HG03565 (cell line): ENCODE results near the gene PTPRD.
"Not testable (repeated sequence)": the region's sequence is repeated elsewhere in the genome, so short reads cannot be mapped to it uniquely, and the experiment has no call there.

Experiments
- ATAC-seq: cut with Tn5 transposase; IDR thresholded peaks from one replicate; pipeline ENCODE4 v1.9.1; 2021; ENCODE audit warnings: mild to moderate bottlenecking, moderate library complexity; ENCODE audit not compliant: unreplicated experiment

PTPRD gene

GRCh38 chr9:9998491-9999287 is 614.1 kb downstream of the PTPRD start:
- ATAC-seq = no peak

DNA sequence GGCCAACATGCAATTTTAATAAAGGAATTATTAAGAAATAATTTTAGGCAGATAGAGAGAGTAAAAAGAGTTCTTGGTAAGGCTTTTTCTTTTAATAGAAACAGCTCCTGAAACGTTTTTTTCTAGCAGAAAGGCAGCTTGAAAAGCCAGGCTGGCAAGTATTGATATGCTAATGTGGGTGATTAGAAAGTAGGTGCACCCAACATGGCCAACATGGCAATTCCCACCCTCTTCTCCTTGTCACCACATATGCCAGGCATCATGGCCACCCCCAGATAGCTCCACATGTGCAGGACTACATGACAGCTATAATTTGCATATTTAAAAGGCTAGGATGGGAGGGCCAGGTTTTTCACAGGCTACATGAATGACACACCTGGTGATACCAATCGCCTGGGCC is 615.2 kb downstream of the PTPRD start:
- ATAC-seq = no peak

- no peak for ATAC-seq
Observed at GRCh38 chr9:9996259-9996658, 616.5 kb downstream of the PTPRD start.

GRCh38 chr9:9992936-9993335 is 619.9 kb downstream of the PTPRD start:
- no peak for ATAC-seq

GRCh38 chr9:9973062-9973461 is 639.7 kb downstream of the PTPRD start:
- ATAC-seq = no peak

DNA sequence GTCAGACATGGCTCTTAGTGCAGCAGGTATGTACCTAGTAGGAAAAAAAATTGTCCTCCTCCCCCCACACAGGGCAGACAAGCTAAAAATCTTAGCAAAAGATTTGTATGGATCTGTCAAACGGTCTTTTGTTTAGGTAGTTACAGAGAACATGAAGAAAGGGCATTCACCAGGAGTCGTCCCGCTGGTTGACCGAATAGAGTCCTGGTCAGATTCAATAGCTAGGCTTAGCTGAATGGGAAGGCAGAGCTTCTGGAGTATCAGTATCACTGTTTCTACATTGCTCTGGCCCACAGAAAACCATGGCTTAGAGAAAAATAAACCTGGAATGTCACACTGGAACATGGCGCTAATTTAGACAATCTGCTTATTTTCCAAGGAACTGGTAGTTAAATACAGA is 642.3 kb downstream of the PTPRD start:
- no peak for ATAC-seq

DNA sequence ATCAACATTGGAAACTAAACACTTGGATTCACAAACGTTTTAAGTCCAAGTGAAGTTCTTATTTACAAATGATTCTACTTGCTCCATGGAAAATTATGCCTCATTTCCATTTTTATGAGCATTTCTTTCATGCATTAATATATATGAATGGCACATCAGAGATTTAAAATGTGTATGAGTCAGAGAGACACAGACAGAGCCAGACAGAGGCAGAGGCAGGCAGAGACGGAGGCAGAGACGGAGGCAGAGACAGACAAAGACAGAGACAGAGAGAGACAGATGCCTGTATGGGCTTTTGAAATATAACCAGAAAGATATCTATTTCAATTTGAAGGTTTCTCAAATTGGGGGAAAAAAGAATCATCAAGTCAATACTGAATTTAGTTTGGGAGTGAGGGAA is 649.0 kb downstream of the PTPRD start:
- ATAC-seq = no peak

GRCh38 chr9:9961934-9962333 is 650.9 kb downstream of the PTPRD start:
- ATAC-seq = no peak

- no peak for ATAC-seq
Observed at GRCh38 chr9:9961487-9961886, 651.3 kb downstream of the PTPRD start.

GRCh38 chr9:9951556-9952160 is 661.1 kb downstream of the PTPRD start:
- ATAC-seq = no peak

DNA sequence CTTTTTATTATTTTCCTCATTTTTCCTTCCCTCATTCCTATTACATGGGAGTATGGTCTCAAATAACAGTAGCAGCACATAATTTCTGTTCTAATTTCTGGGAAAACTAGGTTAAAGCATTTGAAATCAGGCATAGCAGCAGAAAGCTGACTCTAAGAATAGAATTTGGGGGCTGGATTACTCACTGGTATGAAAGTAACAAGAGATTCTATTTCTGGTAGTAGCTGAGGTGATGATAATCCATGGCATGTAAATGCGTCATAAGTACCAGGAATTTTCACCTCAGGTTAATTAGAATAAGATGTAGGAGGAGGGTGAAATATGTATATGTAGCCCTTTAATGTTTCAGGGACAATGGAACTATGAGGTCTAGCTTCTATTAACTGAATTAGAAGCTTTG is 662.0 kb downstream of the PTPRD start:
- no peak for ATAC-seq

GRCh38 chr9:9949978-9950377 is 662.8 kb downstream of the PTPRD start:
- ATAC-seq = no peak

DNA sequence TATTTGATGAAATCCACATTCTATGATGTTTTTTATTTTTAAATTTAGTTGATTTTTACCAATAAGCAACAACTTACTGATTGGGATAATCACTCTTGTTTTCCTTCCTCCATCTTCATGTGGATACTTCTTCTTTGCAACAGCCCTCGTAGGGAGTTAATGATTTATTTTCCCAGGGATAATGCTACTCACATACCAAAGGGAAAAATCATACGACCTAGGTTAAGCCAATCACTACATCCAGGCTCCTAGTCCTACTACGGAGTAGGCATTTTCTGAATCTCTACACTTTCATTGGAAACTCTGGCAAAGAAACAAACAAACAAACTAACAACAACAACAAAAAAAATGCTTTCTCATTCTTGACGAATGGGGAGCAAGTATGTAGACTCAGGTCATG is 663.4 kb downstream of the PTPRD start:
- no peak for ATAC-seq

DNA sequence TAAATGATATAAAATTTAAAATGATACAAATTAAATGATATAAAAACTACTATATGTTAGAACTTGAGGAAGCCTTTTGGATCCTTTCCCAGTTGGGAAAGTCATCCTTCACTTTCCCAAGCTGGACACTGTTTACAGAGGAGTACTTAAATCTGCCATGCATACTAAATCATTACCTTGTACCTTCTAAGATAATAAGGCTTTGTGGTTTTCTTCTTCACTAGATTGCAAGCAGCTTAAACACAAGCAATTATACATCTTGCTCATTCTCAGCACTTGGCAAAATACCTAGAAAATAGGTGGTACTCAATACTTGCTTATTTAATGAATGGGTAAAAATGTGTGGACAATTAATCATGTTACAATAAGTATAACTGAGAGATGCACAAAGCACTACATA is 666.8 kb downstream of the PTPRD start:
- ATAC-seq = no peak

DNA sequence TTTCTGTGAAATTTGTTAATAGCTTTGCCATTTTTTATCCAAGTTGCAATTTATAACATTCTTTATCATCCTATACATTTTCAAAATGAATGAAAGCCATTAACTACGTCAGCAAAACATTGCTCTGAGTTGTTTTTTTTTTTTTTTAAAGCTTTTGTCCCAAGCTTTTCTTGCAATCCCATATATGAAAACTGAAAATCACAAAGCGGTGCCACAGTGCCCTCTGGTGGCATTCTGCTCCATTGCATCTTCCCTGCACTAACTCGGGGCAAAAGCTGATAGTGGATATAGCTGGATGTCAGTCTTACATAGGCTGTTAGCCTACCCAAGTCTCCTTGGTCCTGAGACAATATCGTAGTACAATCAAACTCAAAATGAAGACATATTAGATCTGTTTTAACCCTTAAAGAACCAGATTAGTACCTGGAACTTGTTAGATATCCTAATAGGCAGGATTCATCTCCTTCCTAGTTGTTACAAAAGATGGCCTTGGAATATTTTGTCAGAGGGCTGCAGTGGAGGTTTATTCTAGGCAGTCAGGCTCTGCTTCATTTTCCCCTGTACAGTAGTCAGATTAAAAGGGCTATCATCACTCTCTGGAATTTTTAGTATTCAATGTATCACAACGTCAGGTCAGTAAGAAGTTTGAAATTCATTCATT is 669.9 kb downstream of the PTPRD start:
- ATAC-seq = peak; percentile 85

DNA sequence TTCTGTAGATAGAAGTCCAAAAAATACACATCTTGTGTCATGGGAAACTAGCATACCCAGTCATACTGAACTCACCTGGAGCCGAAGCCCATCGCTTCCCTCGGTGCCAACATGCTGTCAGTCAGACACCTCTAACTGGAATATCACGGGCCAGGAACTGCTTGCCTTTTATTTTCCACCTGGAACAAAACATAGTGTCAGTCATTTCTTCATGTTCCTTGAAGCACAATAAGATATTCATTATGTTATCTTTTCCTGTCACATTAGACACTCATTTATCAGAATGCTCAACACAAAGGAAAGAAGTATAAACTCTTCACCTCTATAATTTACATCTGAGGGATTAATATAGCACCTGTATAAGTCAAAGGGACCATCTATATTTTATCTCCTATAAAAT is 674.4 kb downstream of the PTPRD start:
- ATAC-seq = no peak

GRCh38 chr9:9931464-9931863 is 681.3 kb downstream of the PTPRD start:
- ATAC-seq = not testable (repeated sequence)

DNA sequence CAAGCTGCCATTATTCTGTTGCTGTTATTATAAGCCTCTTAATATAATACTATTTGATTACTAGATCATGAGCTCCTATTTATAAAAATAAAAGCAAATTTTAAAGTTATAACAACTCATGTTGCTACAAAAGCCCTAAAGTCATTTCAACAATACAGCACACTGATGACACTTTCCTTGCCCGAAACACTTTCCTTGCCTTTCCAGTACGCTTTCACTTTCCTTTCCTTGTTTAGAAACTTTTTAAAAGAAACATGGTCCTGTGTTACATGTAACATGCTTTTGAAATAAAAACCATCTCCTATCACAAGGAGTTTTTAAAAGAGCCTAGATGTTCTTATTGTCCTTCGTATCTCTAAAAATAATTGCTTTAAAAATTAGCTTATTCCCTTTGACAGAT is 688.4 kb downstream of the PTPRD start:
- ATAC-seq = peak; percentile 84

DNA sequence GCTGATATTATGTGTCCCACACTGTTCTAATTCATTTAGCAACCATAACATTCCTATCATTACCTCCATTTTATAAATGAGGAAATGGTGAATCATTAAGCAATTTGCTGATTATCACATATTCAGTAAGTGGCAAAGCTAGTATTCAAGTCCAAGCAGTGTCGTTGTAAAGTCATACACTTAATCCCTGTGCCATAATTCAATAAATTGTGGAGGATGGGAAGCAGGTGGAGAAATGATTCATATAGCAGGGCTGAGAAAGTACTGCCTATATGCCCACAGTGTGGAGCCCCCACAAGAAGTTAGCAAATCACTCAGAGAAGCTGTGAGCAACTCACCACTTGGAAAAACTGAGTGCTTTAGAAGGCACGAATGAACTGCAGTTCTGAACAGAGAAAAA is 691.0 kb downstream of the PTPRD start:
- no peak for ATAC-seq

GRCh38 chr9:9920425-9921060 is 692.3 kb downstream of the PTPRD start:
- ATAC-seq = no peak

- ATAC-seq = no peak
Observed at GRCh38 chr9:9919174-9919775, 693.5 kb downstream of the PTPRD start.
